Activated B cell treated with CpG ODN at 0.5 μM for 24 hours (primary cell): ENCODE measurements around the gene PYGB. TPM values are rescaled to one million over a fixed set of nuclear protein-coding genes. Genes with fewer than 3 reads are reported as not detected.

Experiments
- ATAC-seq: fragments of 200-7000 bp; cut with Tn5 transposase; one replicate; pipeline ENCODE4 v1.10.0; 2021; ENCODE audit warnings: low read depth, mild to moderate bottlenecking, moderate library complexity
- CTCF ChIA-PET: fragments of 350-600 bp; sonication (Branson Sonifier 250); formaldehyde crosslinking; loops from one replicate; lab custom pipeline; 2021; ENCODE audit warnings: antibody characterized with exemption; lab: Charles Lee
- POLR2A ChIA-PET: fragments of 350-600 bp; sonication (Branson Sonifier 250); formaldehyde crosslinking; loops from one replicate; lab custom pipeline; 2021; ENCODE audit warnings: antibody characterized with exemption; lab: Charles Lee
- DNase-seq: peaks from one replicate; pipeline ENCODE4 v3.0.0; 2022
- H3K27ac Mint-ChIP-seq: one replicate; pipeline ENCODE4 v1.8.0; 2020; ENCODE audit warnings: mixed read lengths
- H3K27me3 Mint-ChIP-seq: one replicate; pipeline ENCODE4 v1.8.0; 2021; ENCODE audit warnings: mixed read lengths
- H3K36me3 Mint-ChIP-seq: one replicate; pipeline ENCODE4 v1.8.0; 2021; ENCODE audit warnings: low read depth, mixed read lengths
- H3K4me1 Mint-ChIP-seq: one replicate; pipeline ENCODE4 v1.8.0; 2021; ENCODE audit warnings: mixed read lengths
- H3K4me3 Mint-ChIP-seq: one replicate; pipeline ENCODE4 v1.8.0; 2020; ENCODE audit warnings: mild to moderate bottlenecking, mixed read lengths
- H3K9me3 Mint-ChIP-seq: one replicate; pipeline ENCODE4 v1.8.0; 2020; ENCODE audit warnings: mixed read lengths
- intact Hi-C: fragments of 100-400 bp; cut with micrococcal nuclease; formaldehyde crosslinking; loops from one replicate; pipeline ENCODE4 v1.15.1; 2024
- total RNA-seq: library from RNA; stranded (reverse); gene quantifications from 2 replicates; pipeline ENCODE4 v1.2.3, GENCODE V29; 2022
- TF ChIP-seq, protein P1 (sequence below): fragments of 200-600 bp; IDR thresholded peaks from one replicate; pipeline ENCODE4 v1.8.0; 2022; ENCODE audit warnings: antibody characterized with exemption, mild to moderate bottlenecking

PYGB gene
- total RNA-seq, 1 donor from 2014 or later = 23.5 TPM

DNA sequence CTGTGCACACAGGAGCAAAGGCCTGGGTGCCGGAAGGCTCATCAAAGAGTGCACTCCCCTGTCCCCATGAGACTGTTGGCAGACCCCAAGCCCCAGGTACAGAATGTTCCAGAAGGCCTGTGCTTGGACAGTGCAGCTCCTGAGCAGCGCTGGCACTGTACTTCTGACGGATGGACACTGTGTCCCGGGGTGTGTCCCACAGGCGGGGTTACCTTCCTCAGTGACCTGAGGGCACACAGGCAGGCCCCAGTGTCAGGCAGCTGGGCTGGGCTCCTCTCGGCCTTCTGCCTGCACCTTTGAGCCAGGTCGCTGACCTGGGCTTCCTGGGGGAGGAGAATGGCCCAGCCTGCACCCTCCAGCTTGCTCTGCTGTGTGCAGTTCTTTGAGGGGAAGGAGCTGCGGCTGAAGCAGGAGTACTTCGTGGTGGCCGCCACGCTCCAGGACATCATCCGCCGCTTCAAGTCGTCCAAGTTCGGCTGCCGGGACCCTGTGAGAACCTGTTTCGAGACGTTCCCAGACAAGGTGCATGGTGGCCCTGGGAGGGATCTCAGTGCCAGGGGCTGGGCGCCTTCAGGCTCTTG, 30.1 kb downstream of the PYGB start:
- TF ChIP-seq, protein P1, sequence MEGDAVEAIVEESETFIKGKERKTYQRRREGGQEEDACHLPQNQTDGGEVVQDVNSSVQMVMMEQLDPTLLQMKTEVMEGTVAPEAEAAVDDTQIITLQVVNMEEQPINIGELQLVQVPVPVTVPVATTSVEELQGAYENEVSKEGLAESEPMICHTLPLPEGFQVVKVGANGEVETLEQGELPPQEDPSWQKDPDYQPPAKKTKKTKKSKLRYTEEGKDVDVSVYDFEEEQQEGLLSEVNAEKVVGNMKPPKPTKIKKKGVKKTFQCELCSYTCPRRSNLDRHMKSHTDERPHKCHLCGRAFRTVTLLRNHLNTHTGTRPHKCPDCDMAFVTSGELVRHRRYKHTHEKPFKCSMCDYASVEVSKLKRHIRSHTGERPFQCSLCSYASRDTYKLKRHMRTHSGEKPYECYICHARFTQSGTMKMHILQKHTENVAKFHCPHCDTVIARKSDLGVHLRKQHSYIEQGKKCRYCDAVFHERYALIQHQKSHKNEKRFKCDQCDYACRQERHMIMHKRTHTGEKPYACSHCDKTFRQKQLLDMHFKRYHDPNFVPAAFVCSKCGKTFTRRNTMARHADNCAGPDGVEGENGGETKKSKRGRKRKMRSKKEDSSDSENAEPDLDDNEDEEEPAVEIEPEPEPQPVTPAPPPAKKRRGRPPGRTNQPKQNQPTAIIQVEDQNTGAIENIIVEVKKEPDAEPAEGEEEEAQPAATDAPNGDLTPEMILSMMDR = no peak
- ChIA-PET POLR2A (no interaction called here), CTCF (interaction anchor here (1.2 kb wide), 1 partner anchor 18 kb away, joined by 3 read pairs; no protein-coding TSS in a partner anchor)
- H3K27me3 Mint-ChIP-seq = no peaks in the 10 kb centered on the region
- no peak overlapping the region for H3K4me3 Mint-ChIP-seq
- H3K4me1 Mint-ChIP-seq = peaks cover 27% of the 10 kb centered on the region
- H3K36me3 Mint-ChIP-seq = peaks cover 61% of the 10 kb centered on the region
- DNase-seq (peak; percentile 8), ATAC-seq (no peak)
- intact Hi-C loops = no loop called here
- no peaks in the 10 kb centered on the region for H3K9me3 Mint-ChIP-seq
- no peak overlapping the region for H3K27ac Mint-ChIP-seq

DNA sequence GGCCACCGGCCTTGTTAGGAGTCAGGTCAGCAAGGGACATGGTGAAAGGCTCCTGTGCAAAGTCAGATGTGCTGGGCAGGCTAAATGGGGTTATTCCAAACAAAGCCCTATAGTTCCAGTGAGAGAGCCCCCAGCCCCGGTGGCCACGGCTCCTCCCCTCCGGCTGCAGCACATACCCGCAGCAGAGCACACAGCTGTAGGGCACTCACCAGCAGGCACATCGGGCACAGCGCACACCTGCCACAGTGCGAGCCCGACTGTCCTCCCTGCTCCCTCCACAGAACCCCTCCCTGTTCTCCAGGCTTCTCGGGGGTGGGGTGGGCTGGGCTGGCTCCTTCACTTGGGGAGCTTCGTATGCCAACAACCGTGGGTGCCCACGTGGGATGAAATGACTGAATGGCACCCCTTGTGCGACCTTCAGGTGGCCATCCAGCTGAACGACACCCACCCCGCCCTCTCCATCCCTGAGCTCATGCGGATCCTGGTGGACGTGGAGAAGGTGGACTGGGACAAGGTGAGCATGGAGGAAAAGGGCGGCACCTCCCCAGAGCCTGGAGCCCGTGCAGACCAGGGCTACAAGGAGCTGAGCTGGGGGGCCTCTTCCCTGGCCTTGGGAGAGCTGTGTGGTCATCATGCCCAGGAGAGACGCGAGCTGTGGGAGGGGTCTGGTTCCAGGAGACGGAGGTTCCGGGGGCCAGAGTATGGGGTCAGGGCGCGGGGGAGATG, 30.9 kb downstream of the PYGB start:
- Mint-ChIP-seq H3K4me1 (peaks cover 27% of the 10 kb centered on the region), H3K36me3 (peaks cover 62% of the 10 kb centered on the region), H3K27ac (no peak overlapping the region), H3K9me3 (no peaks in the 10 kb centered on the region), H3K27me3 (no peaks in the 10 kb centered on the region), H3K4me3 (no peak overlapping the region)
- ChIA-PET CTCF (interaction anchor here (1.1 kb wide), 1 partner anchor 120 kb away, joined by 4 read pairs; no protein-coding TSS in a partner anchor), POLR2A (no interaction called here)
- DNase-seq (peak; percentile 12), ATAC-seq (no peak)
- TF ChIP-seq, protein P1 = no peak
- intact Hi-C loops = no loop called here

DNA sequence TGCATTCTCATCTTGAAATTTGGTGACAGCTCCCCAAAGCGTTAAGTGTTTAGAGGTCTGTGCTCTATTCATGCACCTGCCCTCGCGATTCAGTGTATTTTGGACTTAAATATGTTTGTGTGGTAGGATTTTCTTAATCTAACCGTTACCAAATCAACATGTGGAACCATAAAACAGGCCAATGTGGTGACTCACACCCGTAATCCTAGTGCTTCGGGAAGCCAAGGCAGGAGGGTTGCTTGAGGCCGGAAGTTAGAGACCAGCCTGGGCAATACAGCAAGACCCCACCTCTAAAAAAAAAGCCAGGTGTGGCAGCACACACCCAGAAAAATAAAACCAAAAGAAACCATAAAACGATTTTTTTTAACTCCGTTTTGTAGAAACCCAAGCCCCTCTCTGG, 31.5 kb downstream of the PYGB start:
- DNase-seq = no peak
- TF ChIP-seq, protein P1 = no peak
- Mint-ChIP-seq H3K4me1 (peaks cover 27% of the 10 kb centered on the region), H3K36me3 (peaks cover 62% of the 10 kb centered on the region), H3K27me3 (no peaks in the 10 kb centered on the region), H3K9me3 (no peaks in the 10 kb centered on the region), H3K4me3 (no peak overlapping the region), H3K27ac (no peak overlapping the region)
- no peak for ATAC-seq
- intact Hi-C loops = no loop called here
- ChIA-PET CTCF (interaction anchor here (1.1 kb wide), 1 partner anchor 120 kb away, joined by 4 read pairs; no protein-coding TSS in a partner anchor), POLR2A (no interaction called here)

DNA sequence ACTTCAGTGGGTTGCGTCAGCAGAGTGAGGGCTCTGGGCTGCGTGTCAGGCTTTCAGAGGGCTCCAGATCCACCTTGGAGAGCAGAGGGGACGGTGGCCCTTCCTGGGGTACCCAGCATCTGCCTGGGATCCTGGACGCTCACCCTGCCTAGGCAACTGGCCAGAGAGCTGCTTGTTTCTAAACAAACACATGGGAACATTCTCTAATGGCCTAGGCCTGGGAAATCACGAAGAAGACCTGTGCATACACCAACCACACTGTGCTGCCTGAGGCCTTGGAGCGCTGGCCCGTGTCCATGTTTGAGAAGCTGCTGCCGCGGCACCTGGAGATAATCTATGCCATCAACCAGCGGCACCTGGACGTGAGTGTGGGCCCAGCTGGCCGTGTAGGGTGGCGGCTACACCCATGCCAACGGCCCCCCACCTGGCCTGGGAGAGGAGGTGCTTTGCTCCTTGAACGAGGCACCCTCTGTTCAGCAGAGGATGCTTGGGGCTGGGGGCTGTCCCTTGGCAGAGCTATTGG, 32.2 kb downstream of the PYGB start:
- Mint-ChIP-seq H3K27ac (no peak overlapping the region), H3K27me3 (no peaks in the 10 kb centered on the region), H3K4me3 (no peak overlapping the region), H3K4me1 (peaks cover 27% of the 10 kb centered on the region), H3K36me3 (peaks cover 59% of the 10 kb centered on the region), H3K9me3 (no peaks in the 10 kb centered on the region)
- TF ChIP-seq, protein P1 = no peak
- DNase-seq = peak; percentile 16
- ATAC-seq = peak; percentile 36
- ChIA-PET CTCF (no interaction called here), POLR2A (no interaction called here)
- intact Hi-C loops = no loop called here
